Neural progenitor cell (in vitro differentiated cells): ENCODE results near the gene LHFPL2. TPM values are rescaled to one million over a fixed set of nuclear protein-coding genes. Genes with fewer than 3 reads are reported as not detected.

Experiments used
- DNase-seq: peaks from one replicate; pipeline ENCODE4 v3.0.0-alpha.2; 2016; ENCODE audit warnings: low spot score
- H2AFZ ChIP-seq: fragments of 200-600 bp; sonication (generic); replicated peaks from 2 replicates; pipeline ENCODE4 v1.6.1; 2016; ENCODE audit warnings: antibody characterized with exemption
- H3F3A ChIP-seq: fragments of 200-600 bp; sonication (generic); 2 replicates; pipeline ENCODE4 v1.6.1; 2016; ENCODE audit warnings: antibody characterized with exemption, low read depth
- H3K27ac ChIP-seq: fragments of 200-600 bp; sonication (generic); 2 replicates; pipeline ENCODE4 v1.5.1; 2016; ENCODE audit warnings: mild to moderate bottlenecking
- H3K27me3 ChIP-seq: fragments of 200-600 bp; sonication (generic); 2 replicates; pipeline ENCODE4 v1.6.1; 2016; ENCODE audit warnings: mild to moderate bottlenecking, moderate library complexity
- H3K36me3 ChIP-seq: fragments of 200-600 bp; sonication (generic); 2 replicates; pipeline ENCODE4 v1.5.1; 2016
- H3K4me1 ChIP-seq: fragments of 200-600 bp; sonication (generic); 2 replicates; pipeline ENCODE4 v1.6.1; 2016; ENCODE audit warnings: mixed run types
- H3K4me2 ChIP-seq: fragments of 200-600 bp; sonication (generic); 2 replicates; pipeline ENCODE4 v1.6.1; 2016
- H3K4me3 ChIP-seq: fragments of 200-600 bp; sonication (generic); 2 replicates; pipeline ENCODE4 v1.5.1; 2016
- H3K79me2 ChIP-seq: fragments of 200-600 bp; sonication (generic); 2 replicates; pipeline ENCODE4 v1.6.1; 2016; ENCODE audit warnings: low read depth
- H3K9ac ChIP-seq: fragments of 200-600 bp; sonication (generic); 2 replicates; pipeline ENCODE4 v1.6.1; 2016
- H3K9me3 ChIP-seq: fragments of 200-600 bp; sonication (generic); 2 replicates; pipeline ENCODE4 v1.5.1; 2016; ENCODE audit warnings: low read depth
- H4K20me1 ChIP-seq: fragments of 200-600 bp; sonication (generic); 2 replicates; pipeline ENCODE4 v1.6.1; 2016; ENCODE audit warnings: low read depth
- H3K27ac Mint-ChIP-seq: 3 replicates; pipeline ENCODE4 v1.8.0; 2021; ENCODE audit warnings: mixed read lengths
- H3K27me3 Mint-ChIP-seq: 2 replicates; pipeline ENCODE4 v1.8.0; 2022; ENCODE audit warnings: low read depth, mild to moderate bottlenecking, inconsistent platforms, moderate library complexity, mixed read lengths; ENCODE audit not compliant: insufficient read depth
- H3K36me3 Mint-ChIP-seq: 3 replicates; pipeline ENCODE4 v1.8.0; 2021; ENCODE audit warnings: mixed read lengths
- H3K4me1 Mint-ChIP-seq: 3 replicates; pipeline ENCODE4 v1.8.0; 2021; ENCODE audit warnings: mixed read lengths
- H3K4me3 Mint-ChIP-seq: 3 replicates; pipeline ENCODE4 v1.8.0; 2021; ENCODE audit warnings: mild to moderate bottlenecking, moderate library complexity, mixed read lengths
- H3K9me3 Mint-ChIP-seq: 3 replicates; pipeline ENCODE4 v1.8.0; 2020; ENCODE audit warnings: mixed read lengths
- EZH2 ChIP-seq: fragments of 200-600 bp; sonication (generic); IDR thresholded peaks from 2 replicates; pipeline ENCODE4 v1.6.1; 2017; ENCODE audit warnings: antibody characterized with exemption, mild to moderate bottlenecking, moderate library complexity
- EZH2phosphoT487 ChIP-seq: fragments of 200-600 bp; sonication (generic); IDR thresholded peaks from 2 replicates; pipeline ENCODE4 v1.6.1; 2017; ENCODE audit warnings: antibody characterized with exemption
- total RNA-seq: library from RNA; depleted of rRNA; stranded (reverse); fragments of >200 nt; gene quantifications from 2 replicates; pipeline ENCODE4 v1.2.3, GENCODE V29; 2015; ENCODE audit warnings: low replicate concordance
- TF ChIP-seq, protein P1 (sequence below): fragments of 200-600 bp; sonication (generic); IDR thresholded peaks from 2 replicates; pipeline ENCODE4 v1.5.1; 2017; ENCODE audit warnings: antibody characterized with exemption, mild to moderate bottlenecking

The LHFPL2 gene
- total RNA-seq, 1 donor from 2014 or later: 21.1 TPM

DNA sequence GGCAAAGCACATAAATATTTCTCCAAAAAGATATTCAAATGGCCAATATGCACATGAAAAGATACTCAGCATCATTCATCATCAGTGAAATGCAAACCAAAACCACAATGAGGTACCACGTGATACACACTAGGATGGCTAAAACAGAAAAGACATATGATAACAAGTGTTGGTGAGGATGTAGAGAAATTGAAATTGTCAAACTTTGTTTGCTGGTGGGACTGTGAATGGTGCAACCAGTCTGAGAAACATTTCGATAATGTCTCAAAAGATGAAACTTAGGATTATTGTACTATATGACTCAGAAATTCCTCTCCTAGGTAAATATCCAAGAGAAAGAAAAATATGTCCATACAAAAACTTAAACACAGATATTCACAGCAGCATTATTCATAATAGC is 8.6 kb upstream of the LHFPL2 start:
- H3K27me3 ChIP-seq: no peaks in the 10 kb centered on the region
- H3K27me3 Mint-ChIP-seq: no peaks in the 10 kb centered on the region
- no peak overlapping the region for H3K9ac ChIP-seq
- DNase-seq: no peak
- H3K4me3 Mint-ChIP-seq: no peak overlapping the region
- no peaks in the 10 kb centered on the region for H3K4me1 ChIP-seq
- H2AFZ ChIP-seq: no peak overlapping the region
- H3K36me3 ChIP-seq: no peaks in the 10 kb centered on the region
- H3F3A ChIP-seq: no peaks in the 10 kb centered on the region
- TF ChIP-seq, protein P1, sequence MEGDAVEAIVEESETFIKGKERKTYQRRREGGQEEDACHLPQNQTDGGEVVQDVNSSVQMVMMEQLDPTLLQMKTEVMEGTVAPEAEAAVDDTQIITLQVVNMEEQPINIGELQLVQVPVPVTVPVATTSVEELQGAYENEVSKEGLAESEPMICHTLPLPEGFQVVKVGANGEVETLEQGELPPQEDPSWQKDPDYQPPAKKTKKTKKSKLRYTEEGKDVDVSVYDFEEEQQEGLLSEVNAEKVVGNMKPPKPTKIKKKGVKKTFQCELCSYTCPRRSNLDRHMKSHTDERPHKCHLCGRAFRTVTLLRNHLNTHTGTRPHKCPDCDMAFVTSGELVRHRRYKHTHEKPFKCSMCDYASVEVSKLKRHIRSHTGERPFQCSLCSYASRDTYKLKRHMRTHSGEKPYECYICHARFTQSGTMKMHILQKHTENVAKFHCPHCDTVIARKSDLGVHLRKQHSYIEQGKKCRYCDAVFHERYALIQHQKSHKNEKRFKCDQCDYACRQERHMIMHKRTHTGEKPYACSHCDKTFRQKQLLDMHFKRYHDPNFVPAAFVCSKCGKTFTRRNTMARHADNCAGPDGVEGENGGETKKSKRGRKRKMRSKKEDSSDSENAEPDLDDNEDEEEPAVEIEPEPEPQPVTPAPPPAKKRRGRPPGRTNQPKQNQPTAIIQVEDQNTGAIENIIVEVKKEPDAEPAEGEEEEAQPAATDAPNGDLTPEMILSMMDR: no peak
- TF ChIP-seq EZH2: no peak
- no peak for TF ChIP-seq EZH2phosphoT487
- H4K20me1 ChIP-seq: no peaks in the 10 kb centered on the region
- no peak overlapping the region for H3K4me2 ChIP-seq
- no peaks in the 10 kb centered on the region for H3K79me2 ChIP-seq
- H3K4me1 Mint-ChIP-seq: no peaks in the 10 kb centered on the region
- no peaks in the 10 kb centered on the region for H3K9me3 ChIP-seq
- no peak overlapping the region for H3K27ac Mint-ChIP-seq
- H3K4me3 ChIP-seq: no peak overlapping the region
- no peak overlapping the region for H3K27ac ChIP-seq
- H3K36me3 Mint-ChIP-seq: no peaks in the 10 kb centered on the region
- H3K9me3 Mint-ChIP-seq: no peaks in the 10 kb centered on the region

- DNase-seq: no peak
- no peaks in the 10 kb centered on the region for H3F3A ChIP-seq
- H3K4me2 ChIP-seq: no peak overlapping the region
- no peaks in the 10 kb centered on the region for H3K36me3 ChIP-seq
- H4K20me1 ChIP-seq: no peaks in the 10 kb centered on the region
- H3K4me3 ChIP-seq: no peak overlapping the region
- no peaks in the 10 kb centered on the region for H3K27me3 ChIP-seq
- no peak overlapping the region for H2AFZ ChIP-seq
- H3K9me3 ChIP-seq: no peaks in the 10 kb centered on the region
- H3K27ac ChIP-seq: no peak overlapping the region
- Mint-ChIP-seq H3K36me3 (no peaks in the 10 kb centered on the region), H3K4me3 (no peak overlapping the region), H3K27ac (no peak overlapping the region), H3K27me3 (no peaks in the 10 kb centered on the region), H3K4me1 (no peaks in the 10 kb centered on the region), H3K9me3 (no peaks in the 10 kb centered on the region)
- H3K4me1 ChIP-seq: no peaks in the 10 kb centered on the region
- no peaks in the 10 kb centered on the region for H3K79me2 ChIP-seq
- TF ChIP-seq EZH2phosphoT487 (no peak), EZH2 (no peak)
- TF ChIP-seq, protein P1: no peak
- no peak overlapping the region for H3K9ac ChIP-seq
Measured at GRCh38 chr5:78655746-78656290, 7.2 kb upstream of the LHFPL2 start.

GRCh38 chr5:78654386-78654785 is 5.8 kb upstream of the LHFPL2 start:
- no peak overlapping the region for H3K4me3 ChIP-seq
- Mint-ChIP-seq H3K27me3 (peaks cover 10% of the 10 kb centered on the region), H3K4me1 (peaks cover 10% of the 10 kb centered on the region), H3K27ac (no peak overlapping the region), H3K36me3 (no peaks in the 10 kb centered on the region), H3K4me3 (no peak overlapping the region), H3K9me3 (no peaks in the 10 kb centered on the region)
- DNase-seq: no peak
- H3K4me2 ChIP-seq: no peak overlapping the region
- no peak overlapping the region for H3K27ac ChIP-seq
- no peaks in the 10 kb centered on the region for H3K36me3 ChIP-seq
- TF ChIP-seq EZH2phosphoT487: no peak
- TF ChIP-seq, protein P1: no peak
- no peak for TF ChIP-seq EZH2
- H3K27me3 ChIP-seq: no peaks in the 10 kb centered on the region
- no peak overlapping the region for H2AFZ ChIP-seq
- no peaks in the 10 kb centered on the region for H4K20me1 ChIP-seq
- peaks cover 10% of the 10 kb centered on the region for H3F3A ChIP-seq
- peaks cover 9% of the 10 kb centered on the region for H3K4me1 ChIP-seq
- no peaks in the 10 kb centered on the region for H3K79me2 ChIP-seq
- H3K9me3 ChIP-seq: no peaks in the 10 kb centered on the region
- no peak overlapping the region for H3K9ac ChIP-seq
